IMR-90 (cell line): ENCODE results near the gene DCDC1. TPM values are rescaled to one million over a fixed set of nuclear protein-coding genes. Genes with fewer than 3 reads are reported as not detected.

Experiments
- ATAC-seq: fragments of 200-7000 bp; cut with Tn5 transposase; 2 replicates; pipeline ENCODE4 v1.9.1; 2020; ENCODE audit warnings: low read depth, mild to moderate bottlenecking, moderate library complexity
- BruUV-seq: library from RNA; stranded (reverse); fragments of 400-500 nt; replicated peaks from 2 replicates; lab custom pipeline; 2021; lab: Mats Ljungman, UMichigan
- CTCF ChIA-PET: fragments of 300-600 bp; formaldehyde crosslinking; extraction: SDS; loops from one replicate; lab custom pipeline; 2021; ENCODE audit warnings: antibody characterized with exemption; lab: Yijun Ruan, JAX
- POLR2A ChIA-PET: fragments of 300-600 bp; sonication (Branson Sonifier 250); formaldehyde crosslinking; loops from one replicate; lab custom pipeline; 2022; ENCODE audit warnings: antibody characterized with exemption; ENCODE audit not compliant: unreplicated experiment; lab: Charles Lee
- DNase-seq: peaks from one replicate; pipeline ENCODE4 v3.0.0; 2013
- H2AFZ ChIP-seq: replicated peaks from 2 replicates; pipeline ENCODE3; 2013; ENCODE audit warnings: low read length, mild to moderate bottlenecking; ENCODE audit not compliant: poor library complexity
- H2AK5ac ChIP-seq: 2 replicates; pipeline ENCODE4 v1.6.1; 2013; ENCODE audit warnings: low read depth, low read length, inconsistent platforms
- H2AK9ac ChIP-seq: replicated peaks from 2 replicates; pipeline ENCODE3; 2013; ENCODE audit warnings: mild to moderate bottlenecking, low read depth, low read length, moderate library complexity; ENCODE audit not compliant: poor library complexity
- H2BK120ac ChIP-seq: 2 replicates; pipeline ENCODE4 v1.6.1; 2013; ENCODE audit warnings: low read depth, low read length, inconsistent platforms
- H2BK15ac ChIP-seq: 3 replicates; pipeline ENCODE4 v1.6.1; 2013; ENCODE audit warnings: low read depth, low read length, inconsistent platforms
- H2BK20ac ChIP-seq: 2 replicates; pipeline ENCODE4 v1.6.1; 2013; ENCODE audit warnings: low read depth, mild to moderate bottlenecking, inconsistent platforms, low read length, moderate library complexity
- H2BK5ac ChIP-seq: 2 replicates; pipeline ENCODE4 v1.6.1; 2013; ENCODE audit warnings: mild to moderate bottlenecking, low read depth, low read length, inconsistent platforms; ENCODE audit not compliant: poor library complexity, severe bottlenecking
- H3K14ac ChIP-seq: replicated peaks from 2 replicates; pipeline ENCODE4 v1.6.1; 2013; ENCODE audit warnings: low read depth, low read length, inconsistent platforms
- H3K18ac ChIP-seq: 2 replicates; pipeline ENCODE4 v1.6.1; 2013; ENCODE audit warnings: low read depth, low read length, control low read depth
- H3K23ac ChIP-seq: 2 replicates; pipeline ENCODE4 v1.6.1; 2013; ENCODE audit warnings: low read depth, low read length, inconsistent platforms
- H3K27ac ChIP-seq: 2 replicates; pipeline ENCODE4 v1.5.1; 2013; ENCODE audit warnings: mild to moderate bottlenecking, control low read depth, low read length; ENCODE audit not compliant: insufficient read depth
- H3K27me3 ChIP-seq: 2 replicates; pipeline ENCODE4 v1.6.1; 2013; ENCODE audit warnings: low read length; ENCODE audit not compliant: control insufficient read depth, insufficient read depth
- H3K36me3 ChIP-seq: 2 replicates; pipeline ENCODE4 v1.6.1; 2013; ENCODE audit warnings: low read length, mixed read lengths; ENCODE audit not compliant: control insufficient read depth, insufficient read depth
- H3K4ac ChIP-seq: 2 replicates; pipeline ENCODE4 v1.6.1; 2013; ENCODE audit warnings: low read depth, low read length, inconsistent platforms
- H3K4me1 ChIP-seq: 2 replicates; pipeline ENCODE4 v1.6.1; 2013; ENCODE audit warnings: low read length, mixed read lengths; ENCODE audit not compliant: control insufficient read depth, insufficient read depth
- H3K4me2 ChIP-seq: 2 replicates; pipeline ENCODE4 v1.6.1; 2013; ENCODE audit warnings: low read depth, mild to moderate bottlenecking, control low read depth, low read length, moderate library complexity
- H3K4me3 ChIP-seq: 2 replicates; pipeline ENCODE4 v1.5.1; 2013; ENCODE audit warnings: low read depth, mild to moderate bottlenecking, control low read depth, low read length, moderate library complexity; ENCODE audit not compliant: insufficient read depth
- H3K56ac ChIP-seq: 2 replicates; pipeline ENCODE4 v1.6.1; 2013; ENCODE audit warnings: low read length, inconsistent platforms; ENCODE audit not compliant: insufficient read depth; ENCODE audit errors: extremely low read depth
- H3K79me1 ChIP-seq, 2 experiments: 2 replicates each; pipeline ENCODE4 v1.6.1; 2013; ENCODE audit warnings: low read length in 2 of 2, inconsistent platforms in 1 of 2, low read depth in 1 of 2
- H3K9ac ChIP-seq: 2 replicates; pipeline ENCODE4 v1.6.1; 2013; ENCODE audit warnings: low read depth, low read length, control low read depth
- H3K9me1 ChIP-seq: 2 replicates; pipeline ENCODE4 v1.6.1; 2013; ENCODE audit warnings: low read length, inconsistent platforms; ENCODE audit not compliant: insufficient read depth
- H3K9me3 ChIP-seq: 2 replicates; pipeline ENCODE4 v1.6.1; 2013; ENCODE audit warnings: low read length; ENCODE audit not compliant: control insufficient read depth, insufficient read depth
- H4K20me1 ChIP-seq: 2 replicates; pipeline ENCODE4 v1.6.1; 2013; ENCODE audit warnings: low read length, inconsistent platforms; ENCODE audit not compliant: insufficient read depth
- H4K5ac ChIP-seq: 2 replicates; pipeline ENCODE4 v1.6.1; 2013; ENCODE audit warnings: mild to moderate bottlenecking, low read depth, low read length, control low read depth
- H4K8ac ChIP-seq, 2 experiments: 2 replicates each; pipeline ENCODE4 v1.6.1; 2013; ENCODE audit warnings: low read depth in 2 of 2, low read length in 2 of 2, control low read depth in 1 of 2, inconsistent platforms in 1 of 2
- H4K91ac ChIP-seq: 2 replicates; pipeline ENCODE4 v1.6.1; 2013; ENCODE audit warnings: low read depth, low read length, inconsistent platforms; ENCODE audit not compliant: insufficient read depth
- BHLHE40 ChIP-seq: fragments of 150-350 bp; IDR thresholded peaks from 2 replicates; pipeline ENCODE4 v1.6.1; 2016; ENCODE audit warnings: mild to moderate bottlenecking, low read depth, low read length
- CEBPB ChIP-seq: IDR thresholded peaks from 2 replicates; pipeline ENCODE4 v1.6.1; 2012; ENCODE audit warnings: low read depth, low read length, improper control_type of control experiment
- FOS ChIP-seq: fragments of 150-350 bp; IDR thresholded peaks from 2 replicates; pipeline ENCODE4 v1.6.1; 2016; ENCODE audit warnings: low read depth, low read length
- MAZ ChIP-seq: IDR thresholded peaks from 2 replicates; pipeline ENCODE4 v1.6.1; 2012; ENCODE audit warnings: low read depth, mild to moderate bottlenecking, low read length, improper control_type of control experiment, moderate library complexity, borderline replicate concordance
- NFE2L2 ChIP-seq: fragments of 150-350 bp; IDR thresholded peaks from 2 replicates; pipeline ENCODE4 v1.6.1; 2016; ENCODE audit warnings: low read depth, mild to moderate bottlenecking, low read length
- POLR2A ChIP-seq: IDR thresholded peaks from 2 replicates; pipeline ENCODE4 v1.6.1; 2012; ENCODE audit warnings: mild to moderate bottlenecking, low read depth, low read length
- RAD21 ChIP-seq: IDR thresholded peaks from 2 replicates; pipeline ENCODE4 v1.6.1; 2012; ENCODE audit warnings: low read length, improper control_type of control experiment
- RFX5 ChIP-seq: IDR thresholded peaks from 2 replicates; pipeline ENCODE4 v1.8.0; 2012; ENCODE audit warnings: low read depth, mild to moderate bottlenecking, low read length, moderate library complexity
- SMC3 ChIP-seq: fragments of 150-350 bp; IDR thresholded peaks from 2 replicates; pipeline ENCODE4 v1.6.1; 2016; ENCODE audit warnings: low read depth, mild to moderate bottlenecking, antibody characterized with exemption, low read length, moderate library complexity
- dilution Hi-C: fragments of 300-500 bp; cut with HindIII; formaldehyde crosslinking; loops from one replicate; pipeline ENCODE4 v1.14.3; 2018; ENCODE audit warnings: low sequenced_read_pairs; ENCODE audit not compliant: unreplicated experiment
- in situ Hi-C: fragments of 300-500 bp; cut with MboI; formaldehyde crosslinking; loops from 3 replicates; pipeline ENCODE4 v1.14.3; 2019; ENCODE audit warnings: low sequenced_read_pairs, inconsistent platforms, mixed read lengths
- intact Hi-C: fragments of 100-400 bp; cut with micrococcal nuclease; formaldehyde crosslinking; loops from 2 replicates; pipeline ENCODE4 v1.10.0; 2022
- polyA plus RNA-seq, 3 experiments: library from polyadenylated mRNA; depleted of rRNA; stranded (reverse); fragments of >200 nt; gene quantifications; 2 replicates each; pipeline ENCODE4 v1.2.3, GENCODE V29; 2012; ENCODE audit warnings: low replicate concordance in 1 of 3
- total RNA-seq: library from RNA; depleted of rRNA; stranded (reverse); fragments of >200 nt; gene quantifications from 2 replicates; pipeline ENCODE4 v1.2.3, GENCODE V29; 2012
- TF ChIP-seq, protein P1 (sequence below): conservative IDR thresholded peaks from 2 replicates; pipeline ENCODE4 v1.5.1; 2012; ENCODE audit warnings: mild to moderate bottlenecking, low read depth, low read length, improper control_type of control experiment
- TF ChIP-seq, protein P2 (sequence below): fragments of 150-350 bp; IDR thresholded peaks from 2 replicates; pipeline ENCODE4 v1.6.1; 2017; ENCODE audit warnings: mild to moderate bottlenecking, antibody characterized with exemption, low read length, low read depth

DCDC1 gene
- total and polyA plus RNA-seq, 2 of the 4 experiments (the other 2 are of a cell fraction): not detected

DNA sequence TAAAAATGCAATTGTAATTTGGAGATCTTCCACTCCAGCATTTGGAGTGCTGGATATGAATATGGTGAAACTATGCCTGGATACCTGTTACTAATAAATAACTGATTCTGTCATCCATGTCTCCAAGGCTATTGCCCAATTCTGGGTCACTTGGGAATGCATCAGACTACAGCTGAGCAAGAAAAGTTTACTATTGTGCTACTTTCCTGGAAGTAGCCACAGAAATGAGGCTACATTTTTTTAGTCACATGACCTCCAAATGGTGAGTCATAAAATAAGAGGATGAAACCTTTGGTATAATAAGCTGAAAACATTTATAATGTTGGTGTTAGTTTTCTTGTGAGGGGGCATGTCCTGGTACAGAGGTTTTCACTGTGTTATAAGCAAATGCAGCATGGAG, 44.4 kb downstream of the DCDC1 start:
- in situ Hi-C loops: no loop called here

More for the DNA sequence above, 44.4 kb downstream of the DCDC1 start:
- 0 out of 2 replicates have a peak, but pooled peaks have one; percentile 18 for TF ChIP-seq FOS
- no peak for TF ChIP-seq BHLHE40
- TF ChIP-seq, protein P1, sequence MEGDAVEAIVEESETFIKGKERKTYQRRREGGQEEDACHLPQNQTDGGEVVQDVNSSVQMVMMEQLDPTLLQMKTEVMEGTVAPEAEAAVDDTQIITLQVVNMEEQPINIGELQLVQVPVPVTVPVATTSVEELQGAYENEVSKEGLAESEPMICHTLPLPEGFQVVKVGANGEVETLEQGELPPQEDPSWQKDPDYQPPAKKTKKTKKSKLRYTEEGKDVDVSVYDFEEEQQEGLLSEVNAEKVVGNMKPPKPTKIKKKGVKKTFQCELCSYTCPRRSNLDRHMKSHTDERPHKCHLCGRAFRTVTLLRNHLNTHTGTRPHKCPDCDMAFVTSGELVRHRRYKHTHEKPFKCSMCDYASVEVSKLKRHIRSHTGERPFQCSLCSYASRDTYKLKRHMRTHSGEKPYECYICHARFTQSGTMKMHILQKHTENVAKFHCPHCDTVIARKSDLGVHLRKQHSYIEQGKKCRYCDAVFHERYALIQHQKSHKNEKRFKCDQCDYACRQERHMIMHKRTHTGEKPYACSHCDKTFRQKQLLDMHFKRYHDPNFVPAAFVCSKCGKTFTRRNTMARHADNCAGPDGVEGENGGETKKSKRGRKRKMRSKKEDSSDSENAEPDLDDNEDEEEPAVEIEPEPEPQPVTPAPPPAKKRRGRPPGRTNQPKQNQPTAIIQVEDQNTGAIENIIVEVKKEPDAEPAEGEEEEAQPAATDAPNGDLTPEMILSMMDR: no peak
- no peak for TF ChIP-seq RAD21
- TF ChIP-seq CEBPB: peak; percentile 74
- TF ChIP-seq MAZ: no peak
- TF ChIP-seq, protein P2, sequence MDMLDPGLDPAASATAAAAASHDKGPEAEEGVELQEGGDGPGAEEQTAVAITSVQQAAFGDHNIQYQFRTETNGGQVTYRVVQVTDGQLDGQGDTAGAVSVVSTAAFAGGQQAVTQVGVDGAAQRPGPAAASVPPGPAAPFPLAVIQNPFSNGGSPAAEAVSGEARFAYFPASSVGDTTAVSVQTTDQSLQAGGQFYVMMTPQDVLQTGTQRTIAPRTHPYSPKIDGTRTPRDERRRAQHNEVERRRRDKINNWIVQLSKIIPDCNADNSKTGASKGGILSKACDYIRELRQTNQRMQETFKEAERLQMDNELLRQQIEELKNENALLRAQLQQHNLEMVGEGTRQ: peak; percentile 59
- no peak for TF ChIP-seq RFX5
- no peak for TF ChIP-seq POLR2A
- no peak for TF ChIP-seq NFE2L2
- TF ChIP-seq SMC3: no peak
- Histone ChIP-seq H2AFZ (no peak overlapping the region), H3K9me3 (no peaks in the 10 kb centered on the region), H4K20me1 (no peaks in the 10 kb centered on the region), H3K18ac (no peak overlapping the region), H3K14ac (no peak overlapping the region), H3K4me2 (no peak overlapping the region), H4K5ac (no peak overlapping the region), H3K4me1 (no peaks in the 10 kb centered on the region), H2BK120ac (no peak overlapping the region), H3K56ac (no peak overlapping the region), H3K4me3 (no peak overlapping the region), H4K91ac (no peak overlapping the region), H3K27me3 (no peaks in the 10 kb centered on the region), H4K8ac (no peak overlapping the region), H3K9me1 (no peaks in the 10 kb centered on the region), H3K4ac (no peak overlapping the region), H2BK15ac (no peak overlapping the region), H3K27ac (no peak overlapping the region), H2AK9ac (no peak overlapping the region), H3K79me1 (no peaks in the 10 kb centered on the region), H2AK5ac (no peak overlapping the region), H3K36me3 (no peaks in the 10 kb centered on the region), H3K23ac (no peak overlapping the region), H2BK20ac (no peak overlapping the region), H2BK5ac (no peak overlapping the region), H3K9ac (no peak overlapping the region)
- BruUV-seq: no TSS peak
- peak; percentile 57; the same call in 1 of the 2 replicates for ATAC-seq
- CTCF ChIA-PET: no interaction called here
- POLR2A ChIA-PET: no interaction called here
- intact Hi-C loops (no loop called here), dilution Hi-C loops (no loop called here)
- DNase-seq: peak; percentile 44
